ENCODE data around the gene MOB3C.

The MOB3C gene

GRCh38 chr1:46606255-46606965, 10.2 kb downstream of the MOB3C start:
- FAIRE-seq: no peak

GRCh38 chr1:46605232-46605631, 11.4 kb downstream of the MOB3C start:
- FAIRE-seq: no peak
- DNase-seq (ENCODE audit: low spot score): no peak

More at GRCh38 chr1:46606255-46606965, 10.2 kb downstream of the MOB3C start:
- no peak for DNase-seq (ENCODE audit: low spot score)

- FAIRE-seq (no peak), DNase-seq (ENCODE audit: low spot score) (no peak)
These were observed 12.6 kb downstream of the MOB3C start, which contains the start of gene MKNK1 for GRCh38 chr1:46603858-46604549. MKNK1 (minus strand) TSS chr1:46604268; CDS start chr1:46583327, 20,941 bp downstream.

- FAIRE-seq: no peak
These were observed 13.1 kb downstream of the MOB3C start for GRCh38 chr1:46603481-46603857.

GRCh38 chr1:46601257-46602007, 15.2 kb downstream of the MOB3C start:
- no peak for FAIRE-seq
- no peak for DNase-seq (ENCODE audit: low spot score)

More at GRCh38 chr1:46603481-46603857, 13.1 kb downstream of the MOB3C start:
- DNase-seq (ENCODE audit: low spot score): no peak

GRCh38 chr1:46599059-46599970, 17.3 kb downstream of the MOB3C start:
- FAIRE-seq: no peak
- no peak for DNase-seq (ENCODE audit: low spot score)

- DNase-seq (ENCODE audit: low spot score): no peak
- no peak for FAIRE-seq
These were observed 19.8 kb downstream of the MOB3C start for GRCh38 chr1:46596846-46597245.

- FAIRE-seq: no peak
- DNase-seq (ENCODE audit: low spot score): no peak
These were observed 20.6 kb downstream of the MOB3C start for GRCh38 chr1:46596036-46596435.

GRCh38 chr1:46595127-46595526, 21.5 kb downstream of the MOB3C start:
- DNase-seq (ENCODE audit: low spot score) (no peak), FAIRE-seq (no peak)

GRCh38 chr1:46594063-46594462, 22.5 kb downstream of the MOB3C start:
- DNase-seq (ENCODE audit: low spot score) (no peak), FAIRE-seq (no peak)

GRCh38 chr1:46592823-46593222, 23.8 kb downstream of the MOB3C start:
- DNase-seq (ENCODE audit: low spot score) (no peak), FAIRE-seq (no peak)

- FAIRE-seq (no peak), DNase-seq (ENCODE audit: low spot score) (no peak)
These were observed 27.1 kb downstream of the MOB3C start for GRCh38 chr1:46589529-46589928.

GRCh38 chr1:46587069-46587468, 29.5 kb downstream of the MOB3C start:
- FAIRE-seq (no peak), DNase-seq (ENCODE audit: low spot score) (no peak)

- DNase-seq (ENCODE audit: low spot score) (no peak), FAIRE-seq (no peak)
These were observed 31.2 kb downstream of the MOB3C start for GRCh38 chr1:46585312-46585938.

- no peak for DNase-seq (ENCODE audit: low spot score)
- no peak for FAIRE-seq
These were observed 33.1 kb downstream of the MOB3C start for GRCh38 chr1:46583494-46583893.

GRCh38 chr1:46582972-46583371, 33.6 kb downstream of the MOB3C start:
- DNase-seq (ENCODE audit: low spot score): no peak

GRCh38 chr1:46581681-46582455, 34.7 kb downstream of the MOB3C start:
- no peak for FAIRE-seq
- no peak for DNase-seq (ENCODE audit: low spot score)

More at GRCh38 chr1:46582972-46583371, 33.6 kb downstream of the MOB3C start:
- FAIRE-seq: no peak

- FAIRE-seq: no peak
- no peak for DNase-seq (ENCODE audit: low spot score)
These were observed 36.3 kb downstream of the MOB3C start for GRCh38 chr1:46580140-46580903.

- no peak for FAIRE-seq
These were observed 38.9 kb downstream of the MOB3C start for GRCh38 chr1:46577671-46578070.

More at GRCh38 chr1:46577671-46578070, 38.9 kb downstream of the MOB3C start:
- no peak for DNase-seq (ENCODE audit: low spot score)

Measured in urothelium cell line (cell line).